ENCODE results near the gene L1CAM. TPM values are rescaled to one million over a fixed set of nuclear protein-coding genes. Genes with fewer than 3 reads are reported as not detected.

L1CAM gene
- total RNA-seq, 2 donors from 2014 or later, result 4.3 to 8.8 TPM

- DNase-seq, result no peak
- Histone ChIP-seq H3K4me3 (no peak overlapping the region), H3K27me3 (peaks cover 41% of the 10 kb centered on the region), H3K36me3 (no peaks in the 10 kb centered on the region), H3K9me3 (no peaks in the 10 kb centered on the region), H3K9ac (ENCODE audit: low read depth in 2 of 2, low read length in 2 of 2) (no peak overlapping the region), H3K4me1 (no peaks in the 10 kb centered on the region), H3K27ac (no peak overlapping the region)
- intact Hi-C loops (cut with DNase I), result no loop called here
- TF ChIP-seq CTCF (IDR thresholded peaks at IDR 0.05), result no peak
Measured at GRCh38 chrX:153882086-153882498, 3.9 kb downstream of the L1CAM start.

- intact Hi-C loops (cut with DNase I), result no loop called here
- TF ChIP-seq CTCF (IDR thresholded peaks at IDR 0.05), result no peak
- Histone ChIP-seq H3K27ac (no peak overlapping the region), H3K4me1 (no peaks in the 10 kb centered on the region), H3K36me3 (no peaks in the 10 kb centered on the region), H3K9me3 (no peaks in the 10 kb centered on the region), H3K9ac (ENCODE audit: low read depth in 2 of 2, low read length in 2 of 2) (no peak overlapping the region), H3K27me3 (peaks cover 33% of the 10 kb centered on the region), H3K4me3 (no peak overlapping the region)
- no peak for DNase-seq
Measured at GRCh38 chrX:153881281-153881680, 4.7 kb downstream of the L1CAM start.

- Histone ChIP-seq H3K4me3 (no peak overlapping the region), H3K9ac (ENCODE audit: low read depth in 2 of 2, low read length in 2 of 2) (no peak overlapping the region), H3K36me3 (no peaks in the 10 kb centered on the region), H3K9me3 (no peaks in the 10 kb centered on the region), H3K4me1 (no peaks in the 10 kb centered on the region), H3K27ac (no peak overlapping the region), H3K27me3 (peaks cover 30% of the 10 kb centered on the region)
- intact Hi-C loops (cut with DNase I), result no loop called here
- no peak for TF ChIP-seq CTCF (IDR thresholded peaks at IDR 0.05)
- DNase-seq, result no peak
Measured at GRCh38 chrX:153880440-153880815, 5.5 kb downstream of the L1CAM start.

GRCh38 chrX:153879741-153880439, 6.1 kb downstream of the L1CAM start:
- Histone ChIP-seq H3K4me3 (no peak overlapping the region), H3K27me3 (peaks cover 24% of the 10 kb centered on the region)

GRCh38 chrX:153878969-153879653, 6.9 kb downstream of the L1CAM start:
- intact Hi-C loops (cut with DNase I), result no loop called here
- Histone ChIP-seq H3K4me3 (no peak overlapping the region), H3K27me3 (peaks cover 19% of the 10 kb centered on the region), H3K9ac (ENCODE audit: low read depth in 2 of 2, low read length in 2 of 2) (no peak overlapping the region), H3K36me3 (no peaks in the 10 kb centered on the region), H3K4me1 (no peaks in the 10 kb centered on the region), H3K9me3 (no peaks in the 10 kb centered on the region), H3K27ac (no peak overlapping the region)
- DNase-seq, result no peak
- no peak for TF ChIP-seq CTCF (IDR thresholded peaks at IDR 0.05)

More at GRCh38 chrX:153879741-153880439, 6.1 kb downstream of the L1CAM start:
- no peak for DNase-seq
- no peaks in the 10 kb centered on the region for H3K36me3 ChIP-seq
- no peak overlapping the region for H3K9ac ChIP-seq (ENCODE audit: low read depth in 2 of 2, low read length in 2 of 2)
- intact Hi-C loops (cut with DNase I), result no loop called here
- H3K4me1 ChIP-seq, result no peaks in the 10 kb centered on the region
- no peak for TF ChIP-seq CTCF (IDR thresholded peaks at IDR 0.05)
- no peak overlapping the region for H3K27ac ChIP-seq
- H3K9me3 ChIP-seq, result no peaks in the 10 kb centered on the region
